ENCODE data around the gene CCNB2.

Gene CCNB2

GRCh38 chr15:59169251-59169708 is 64.3 kb downstream of the CCNB2 start:
- DNase-seq = no peak

GRCh38 chr15:59170295-59171066 is 65.5 kb downstream of the CCNB2 start:
- no peak for DNase-seq

- no peak for DNase-seq
Measured at GRCh38 chr15:59171067-59171397, 66.1 kb downstream of the CCNB2 start.

- no peak for DNase-seq
Measured at GRCh38 chr15:59172289-59172901, 67.4 kb downstream of the CCNB2 start.

- DNase-seq = no peak
Measured at GRCh38 chr15:59173194-59173593, 68.2 kb downstream of the CCNB2 start.

GRCh38 chr15:59174151-59174834 is 69.3 kb downstream of the CCNB2 start:
- no peak for DNase-seq

Measured in hematopoietic multipotent progenitor cell treated with erythropoietin and hydrocortisone succinate and interleukin-3 and kit ligand, for 8 days (in vitro differentiated cells).